ENCODE measurements around the gene ITGA5. TPM values are rescaled to one million over a fixed set of nuclear protein-coding genes. Genes with fewer than 3 reads are reported as not detected.

Gene ITGA5
- total and polyA plus RNA-seq, 9 of the 15 experiments (the other 6 are each of a cell fraction or from before 2014, with no cell fraction given), result 9.1 to 82.1 (median 47.4) TPM

GRCh38 chr12:54379398-54380201 is 39.5 kb downstream of the ITGA5 start (continued):
- TF ChIP-seq ZMIZ1 (IDR thresholded peaks at IDR 0.05; ENCODE audit: low read depth in 2 of 2, low read length in 2 of 2) (0 out of 4 replicates have a peak, but pooled peaks of 1 of the 2 experiments have one; percentile 53), ETS2 (tag; IDR thresholded peaks at IDR 0.05; ENCODE audit: borderline replicate concordance, poor library complexity, severe bottlenecking) (no peak), E2F1 (CRISPR knock-in tag; IDR thresholded peaks at IDR 0.05) (peak; percentile 82; the same call in 1 of the 2 replicates), HDAC1 (IDR thresholded peaks at IDR 0.05) (0 out of 4 replicates have a peak, but pooled peaks of 1 of the 2 experiments have one; percentile 27), MXD1 (CRISPR knock-in tag; IDR thresholded peaks at IDR 0.05; ENCODE audit: borderline replicate concordance, poor library complexity, severe bottlenecking) (no peak), FOXP1 (CRISPR knock-in tag; IDR thresholded peaks at IDR 0.05) (peak; percentile 47; the same call in 1 of the 2 replicates), FUS (optimal IDR thresholded peaks at IDR 0.05; ENCODE audit: low read depth, low read length) (no peak), HDAC2 (IDR thresholded peaks at IDR 0.05) (no peak), BDP1 (IDR thresholded peaks at IDR 0.05; ENCODE audit: insufficient read depth, insufficient read length) (no peak), SAP30 (IDR thresholded peaks at IDR 0.05; ENCODE audit: borderline replicate concordance, insufficient read depth, low read depth, low read length, poor library complexity, severe bottlenecking) (no peak), E2F8 (IDR thresholded peaks at IDR 0.05; ENCODE audit: low read depth, partially characterized antibody) (no peak), CBFA2T3 (IDR thresholded peaks at IDR 0.05) (0 out of 2 replicates have a peak, but pooled peaks have one; percentile 12), CREBBP (IDR thresholded peaks at IDR 0.05; ENCODE audit: low read depth, low read length) (no peak), TCF3 (CRISPR knock-in tag; IDR thresholded peaks at IDR 0.05) (0 out of 2 replicates have a peak, but pooled peaks have one; percentile 20), HNRNPH1 (optimal IDR thresholded peaks at IDR 0.05; ENCODE audit: low read depth, low read length) (no peak), RBM34 (IDR thresholded peaks at IDR 0.05; ENCODE audit: borderline replicate concordance, insufficient read depth, low read length) (no peak), TOE1 (IDR thresholded peaks at IDR 0.05; ENCODE audit: borderline replicate concordance) (peak; percentile 71), TOE1 (CRISPR knock-in tag; IDR thresholded peaks at IDR 0.05; ENCODE audit: borderline replicate concordance, low read depth) (no peak)
